Upper lobe of right lung (tissue), 1 donor: ENCODE measurements around the gene WEE2. TPM values are rescaled to one million over a fixed set of nuclear protein-coding genes. Genes with fewer than 3 reads are reported as not detected.

Experiments used
- ATAC-seq: fragments of 200-7000 bp; cut with Tn5 transposase; one replicate; pipeline ENCODE4 v1.9.1; 2020; ENCODE audit warnings: mild to moderate bottlenecking, moderate library complexity
- DNase-seq: peaks from one replicate; pipeline ENCODE4 v3.0.0-alpha.2; 2020
- H3K27ac ChIP-seq: fragments of 200-600 bp; one replicate; pipeline ENCODE4 v1.8.0; 2022
- H3K27me3 ChIP-seq: fragments of 200-600 bp; one replicate; pipeline ENCODE4 v1.8.0; 2022; ENCODE audit warnings: mild to moderate bottlenecking
- H3K36me3 ChIP-seq: fragments of 200-600 bp; one replicate; pipeline ENCODE4 v1.8.0; 2022
- H3K4me1 ChIP-seq: fragments of 200-600 bp; one replicate; pipeline ENCODE4 v1.8.0; 2022
- H3K4me3 ChIP-seq: fragments of 200-600 bp; one replicate; pipeline ENCODE4 v1.8.0; 2022; ENCODE audit warnings: mild to moderate bottlenecking
- H3K9me3 ChIP-seq: fragments of 200-600 bp; one replicate; pipeline ENCODE4 v1.8.0; 2022
- intact Hi-C: fragments of 100-400 bp; cut with DNase I; formaldehyde crosslinking; loops from one replicate; pipeline ENCODE4 v1.11.0; 2022
- total RNA-seq: library from RNA; stranded (reverse); fragmentation: NEBNext Ultra II Directional; extraction: Animal tissue kit (Norgen Biotek cat#: 25700); gene quantifications from one replicate; pipeline ENCODE4 v1.2.1, GENCODE V29; 2021
- TF ChIP-seq, protein P1 (sequence below): fragments of 200-600 bp; IDR thresholded peaks from one replicate; pipeline ENCODE4 v1.8.0; 2022; ENCODE audit warnings: antibody characterized with exemption
- donor health status: DM: no; HTN: yes; CAD: no; lungs with severe emphysema.

Gene WEE2
- total RNA-seq, 1 donor from 2014 or later, result not detected

DNA sequence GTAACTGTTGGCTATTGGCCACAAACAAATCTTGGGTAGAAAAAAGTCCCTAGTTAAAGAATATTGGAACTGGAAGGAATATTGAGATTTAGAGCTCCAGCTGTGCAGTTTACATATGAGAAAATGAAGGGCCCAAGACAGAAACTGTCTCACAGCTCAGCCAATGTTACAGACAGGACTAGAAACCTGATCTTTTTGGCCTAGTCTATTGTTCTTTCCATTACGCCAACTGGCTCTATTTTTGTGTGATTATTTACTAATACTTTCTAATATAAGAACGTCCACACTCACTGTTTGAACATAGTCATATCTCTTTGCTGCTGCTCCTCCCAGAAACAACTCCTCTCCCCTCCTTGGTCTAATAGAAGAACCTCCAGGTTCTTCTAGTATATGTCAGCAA lies 1.2 kb downstream of the WEE2 start:
- Histone ChIP-seq H3K36me3 (no peaks in the 10 kb centered on the region), H3K9me3 (no peaks in the 10 kb centered on the region), H3K27ac (no peak overlapping the region), H3K4me1 (no peaks in the 10 kb centered on the region), H3K27me3 (no peaks in the 10 kb centered on the region), H3K4me3 (no peak overlapping the region)
- intact Hi-C loops, result no loop called here
- TF ChIP-seq, protein P1, sequence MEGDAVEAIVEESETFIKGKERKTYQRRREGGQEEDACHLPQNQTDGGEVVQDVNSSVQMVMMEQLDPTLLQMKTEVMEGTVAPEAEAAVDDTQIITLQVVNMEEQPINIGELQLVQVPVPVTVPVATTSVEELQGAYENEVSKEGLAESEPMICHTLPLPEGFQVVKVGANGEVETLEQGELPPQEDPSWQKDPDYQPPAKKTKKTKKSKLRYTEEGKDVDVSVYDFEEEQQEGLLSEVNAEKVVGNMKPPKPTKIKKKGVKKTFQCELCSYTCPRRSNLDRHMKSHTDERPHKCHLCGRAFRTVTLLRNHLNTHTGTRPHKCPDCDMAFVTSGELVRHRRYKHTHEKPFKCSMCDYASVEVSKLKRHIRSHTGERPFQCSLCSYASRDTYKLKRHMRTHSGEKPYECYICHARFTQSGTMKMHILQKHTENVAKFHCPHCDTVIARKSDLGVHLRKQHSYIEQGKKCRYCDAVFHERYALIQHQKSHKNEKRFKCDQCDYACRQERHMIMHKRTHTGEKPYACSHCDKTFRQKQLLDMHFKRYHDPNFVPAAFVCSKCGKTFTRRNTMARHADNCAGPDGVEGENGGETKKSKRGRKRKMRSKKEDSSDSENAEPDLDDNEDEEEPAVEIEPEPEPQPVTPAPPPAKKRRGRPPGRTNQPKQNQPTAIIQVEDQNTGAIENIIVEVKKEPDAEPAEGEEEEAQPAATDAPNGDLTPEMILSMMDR, result no peak
- ATAC-seq (no peak), DNase-seq (no peak)

- Histone ChIP-seq H3K9me3 (no peaks in the 10 kb centered on the region), H3K27me3 (no peaks in the 10 kb centered on the region), H3K36me3 (no peaks in the 10 kb centered on the region), H3K4me1 (no peaks in the 10 kb centered on the region), H3K27ac (no peak overlapping the region), H3K4me3 (no peak overlapping the region)
- intact Hi-C loops, result no loop called here
- DNase-seq, result no peak
- ATAC-seq, result no peak
- TF ChIP-seq, protein P1, result no peak
Measured at GRCh38 chr7:141709749-141710148, 1.6 kb downstream of the WEE2 start.

DNA sequence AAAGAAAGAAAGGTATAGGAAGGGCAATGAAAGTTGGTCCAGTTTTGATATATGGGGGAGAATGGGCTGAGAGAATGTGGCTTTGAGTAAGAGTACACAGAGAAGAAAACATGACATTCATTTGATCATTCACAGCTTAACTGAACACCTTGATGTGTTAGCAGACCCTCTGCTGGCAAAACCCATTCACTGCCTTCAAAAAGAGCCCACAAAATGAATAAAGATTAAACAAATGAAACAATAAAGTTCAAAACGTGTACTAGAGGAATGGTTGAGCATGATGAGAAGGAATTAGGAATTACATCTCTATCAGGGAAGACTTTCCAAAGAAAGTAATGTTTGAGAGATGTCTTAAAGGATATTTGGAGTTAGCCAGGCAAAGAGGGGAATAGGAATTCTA lies 2.1 kb downstream of the WEE2 start:
- TF ChIP-seq, protein P1, result no peak
- ATAC-seq (no peak), DNase-seq (no peak)
- Histone ChIP-seq H3K27me3 (no peaks in the 10 kb centered on the region), H3K4me1 (no peaks in the 10 kb centered on the region), H3K36me3 (no peaks in the 10 kb centered on the region), H3K4me3 (no peak overlapping the region), H3K9me3 (no peaks in the 10 kb centered on the region), H3K27ac (no peak overlapping the region)
- intact Hi-C loops, result no loop called here

DNA sequence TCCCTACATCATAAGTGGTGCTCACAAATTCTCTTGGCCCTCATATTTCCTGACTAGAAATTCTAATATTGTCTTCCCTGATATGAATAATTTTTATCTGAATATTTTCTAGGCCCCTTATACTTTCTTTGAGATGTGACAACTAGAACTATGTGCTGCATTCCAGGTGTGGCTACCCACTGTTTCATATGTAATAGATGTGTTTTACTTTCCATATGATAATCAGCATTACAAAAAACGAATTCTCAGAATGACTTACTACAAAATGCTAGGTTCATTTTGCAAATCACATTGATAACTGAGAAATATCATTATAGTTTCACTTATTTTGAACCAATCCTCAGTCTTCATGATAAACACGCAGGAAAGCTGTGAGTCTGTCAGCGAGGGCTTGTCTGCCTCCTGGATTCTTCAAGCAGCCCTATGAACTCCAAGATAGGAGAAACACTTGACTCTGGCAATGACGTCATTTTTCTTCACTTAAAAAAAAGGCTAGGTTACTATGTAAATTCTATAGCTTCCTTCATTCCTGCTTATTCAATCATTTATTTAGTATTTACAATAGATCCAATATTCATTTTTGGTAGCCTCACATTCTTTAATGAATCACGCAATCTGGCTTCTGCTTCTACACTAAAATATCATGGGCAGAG lies 4.6 kb downstream of the WEE2 start:
- H3K27me3 ChIP-seq, result no peaks in the 10 kb centered on the region
- H3K9me3 ChIP-seq, result no peaks in the 10 kb centered on the region
- intact Hi-C loops, result no loop called here
- H3K4me1 ChIP-seq, result no peaks in the 10 kb centered on the region
- ATAC-seq (no peak), DNase-seq (no peak)
- TF ChIP-seq, protein P1, result no peak
- H3K27ac ChIP-seq, result no peak overlapping the region
- no peaks in the 10 kb centered on the region for H3K36me3 ChIP-seq
- no peak overlapping the region for H3K4me3 ChIP-seq

- Histone ChIP-seq H3K9me3 (no peaks in the 10 kb centered on the region), H3K27me3 (no peaks in the 10 kb centered on the region), H3K27ac (no peak overlapping the region), H3K36me3 (no peaks in the 10 kb centered on the region), H3K4me3 (no peak overlapping the region), H3K4me1 (no peaks in the 10 kb centered on the region)
- DNase-seq (no peak), ATAC-seq (no peak)
- TF ChIP-seq, protein P1, result no peak
- intact Hi-C loops, result no loop called here
Measured at GRCh38 chr7:141713890-141714289, 5.7 kb downstream of the WEE2 start.

DNA sequence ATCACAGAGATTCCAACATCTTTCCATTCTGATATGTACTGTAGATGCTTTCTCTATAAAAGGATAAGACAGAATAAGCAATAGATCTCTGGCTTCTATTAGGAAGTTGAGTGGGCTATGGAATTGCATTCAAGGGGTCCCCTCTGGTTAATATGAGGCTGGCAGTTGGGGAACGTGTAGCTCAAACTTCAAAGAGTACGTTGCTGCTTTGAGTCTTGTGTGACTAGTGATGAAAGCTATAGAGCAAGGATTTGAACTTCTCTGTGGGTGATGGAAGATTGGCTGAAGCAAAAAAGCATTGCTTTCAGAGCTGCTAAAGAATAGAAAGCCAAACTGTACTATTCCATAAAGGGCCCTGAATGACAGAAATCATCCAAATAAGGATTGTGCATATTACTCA lies 6.4 kb downstream of the WEE2 start:
- intact Hi-C loops, result no loop called here
- no peaks in the 10 kb centered on the region for H3K4me1 ChIP-seq
- H3K36me3 ChIP-seq, result no peaks in the 10 kb centered on the region
- ATAC-seq (no peak), DNase-seq (no peak)
- no peak overlapping the region for H3K4me3 ChIP-seq
- TF ChIP-seq, protein P1, result no peak
- H3K27ac ChIP-seq, result no peak overlapping the region
- no peaks in the 10 kb centered on the region for H3K9me3 ChIP-seq
- no peaks in the 10 kb centered on the region for H3K27me3 ChIP-seq
